ENCODE measurements around the gene MIB2. TPM values are rescaled to one million over a fixed set of nuclear protein-coding genes. Genes with fewer than 3 reads are reported as not detected.
"Not testable (repeated sequence)": the region's sequence is repeated elsewhere in the genome, so short reads cannot be mapped to it uniquely, and the experiment has no call there.

The MIB2 gene
- total RNA-seq, 6 experiments from 2014 or later: 41.9 to 62.8 (median 44.0) TPM

DNA sequence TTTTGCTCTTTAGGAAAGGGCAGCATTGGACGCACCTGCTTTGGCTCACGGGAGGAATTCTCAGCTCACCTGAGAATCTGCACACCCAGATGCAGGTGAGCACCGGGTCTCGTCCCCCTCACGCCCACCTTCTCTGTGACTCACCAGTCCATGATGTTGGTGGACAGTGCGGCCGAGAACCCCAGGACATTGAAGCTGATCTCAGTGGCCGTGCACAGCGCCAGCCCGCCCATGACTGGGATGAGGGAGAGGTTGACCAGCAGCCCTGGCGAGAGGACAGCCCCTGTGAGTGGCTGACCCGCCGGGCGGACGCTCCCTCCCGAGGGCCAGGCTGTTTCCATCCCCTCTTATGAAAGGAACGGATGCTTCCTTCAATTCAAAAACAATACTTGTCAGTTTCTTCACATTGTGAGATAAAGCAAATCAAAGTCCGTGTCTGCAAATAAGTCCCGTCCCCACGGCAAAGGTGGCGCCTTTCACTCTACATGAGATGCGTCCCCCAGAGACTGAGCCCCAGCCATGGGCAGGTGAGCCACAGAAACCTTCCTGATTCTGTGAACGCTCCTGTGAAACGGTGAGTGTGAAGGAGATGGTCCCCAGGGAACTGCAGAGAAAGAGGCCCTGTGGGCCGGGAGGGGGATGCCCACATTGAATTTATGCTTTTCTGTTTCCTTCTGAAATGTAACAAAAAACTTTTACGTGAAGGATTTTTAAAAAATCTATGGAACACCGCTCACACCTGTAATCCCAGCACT lies 56.2 kb downstream of the MIB2 start:
- Mint-ChIP-seq H3K4me1 (ENCODE audit: low read depth) (no peaks in the 10 kb centered on the region), H3K36me3 (ENCODE audit: low read depth) (peaks cover 8% of the 10 kb centered on the region), H3K27ac (no peak overlapping the region), H3K9me3 (no peaks in the 10 kb centered on the region), H3K4me3 (no peak overlapping the region), H3K27me3 (ENCODE audit: insufficient read depth) (no peaks in the 10 kb centered on the region)
- no peak for DNase-seq
- TF ChIP-seq, protein P1, sequence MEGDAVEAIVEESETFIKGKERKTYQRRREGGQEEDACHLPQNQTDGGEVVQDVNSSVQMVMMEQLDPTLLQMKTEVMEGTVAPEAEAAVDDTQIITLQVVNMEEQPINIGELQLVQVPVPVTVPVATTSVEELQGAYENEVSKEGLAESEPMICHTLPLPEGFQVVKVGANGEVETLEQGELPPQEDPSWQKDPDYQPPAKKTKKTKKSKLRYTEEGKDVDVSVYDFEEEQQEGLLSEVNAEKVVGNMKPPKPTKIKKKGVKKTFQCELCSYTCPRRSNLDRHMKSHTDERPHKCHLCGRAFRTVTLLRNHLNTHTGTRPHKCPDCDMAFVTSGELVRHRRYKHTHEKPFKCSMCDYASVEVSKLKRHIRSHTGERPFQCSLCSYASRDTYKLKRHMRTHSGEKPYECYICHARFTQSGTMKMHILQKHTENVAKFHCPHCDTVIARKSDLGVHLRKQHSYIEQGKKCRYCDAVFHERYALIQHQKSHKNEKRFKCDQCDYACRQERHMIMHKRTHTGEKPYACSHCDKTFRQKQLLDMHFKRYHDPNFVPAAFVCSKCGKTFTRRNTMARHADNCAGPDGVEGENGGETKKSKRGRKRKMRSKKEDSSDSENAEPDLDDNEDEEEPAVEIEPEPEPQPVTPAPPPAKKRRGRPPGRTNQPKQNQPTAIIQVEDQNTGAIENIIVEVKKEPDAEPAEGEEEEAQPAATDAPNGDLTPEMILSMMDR (IDR thresholded peaks at IDR 0.05): no peak

- TF ChIP-seq, protein P1 (IDR thresholded peaks at IDR 0.05): no peak
- no peak overlapping the region for H3K4me3 Mint-ChIP-seq
- H3K36me3 Mint-ChIP-seq (ENCODE audit: low read depth): peaks cover 6% of the 10 kb centered on the region
- H3K27ac Mint-ChIP-seq: no peak overlapping the region
- H3K9me3 Mint-ChIP-seq: no peaks in the 10 kb centered on the region
- H3K4me1 Mint-ChIP-seq (ENCODE audit: low read depth): no peaks in the 10 kb centered on the region
- DNase-seq: no peak
- H3K27me3 Mint-ChIP-seq (ENCODE audit: insufficient read depth): no peaks in the 10 kb centered on the region
Measured at GRCh38 chr1:1672181-1672965, 57.1 kb downstream of the MIB2 start.

- H3K36me3 Mint-ChIP-seq (ENCODE audit: low read depth); H3K4me3 Mint-ChIP-seq; H3K9me3 Mint-ChIP-seq; H3K27me3 Mint-ChIP-seq (ENCODE audit: insufficient read depth); H3K27ac Mint-ChIP-seq; H3K4me1 Mint-ChIP-seq (ENCODE audit: low read depth); DNase-seq: not testable (repeated sequence)
Measured at GRCh38 chr1:1674806-1675205, 59.5 kb downstream of the MIB2 start.

DNA sequence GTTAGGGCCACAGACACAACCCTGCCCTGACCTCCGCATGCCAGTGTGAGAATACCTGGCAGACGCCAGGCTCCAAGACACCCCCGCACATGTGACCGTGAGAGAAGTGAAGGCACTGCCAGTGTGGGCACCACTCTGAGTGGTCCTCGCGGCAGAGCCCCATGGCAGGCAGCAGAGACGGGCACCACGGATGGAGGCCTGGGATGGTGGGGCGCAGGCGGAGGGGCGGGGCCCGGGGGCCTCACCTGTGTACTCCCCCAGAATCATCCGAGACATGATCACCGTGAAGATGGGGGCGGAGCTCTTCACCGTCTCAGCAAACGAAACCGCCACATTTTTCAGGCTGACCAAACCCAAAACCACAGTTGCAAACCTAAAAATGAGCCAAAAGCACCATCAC lies 59.9 kb downstream of the MIB2 start:
- not testable (repeated sequence) for H3K9me3 Mint-ChIP-seq; H3K27me3 Mint-ChIP-seq (ENCODE audit: insufficient read depth); H3K4me3 Mint-ChIP-seq; H3K36me3 Mint-ChIP-seq (ENCODE audit: low read depth); H3K27ac Mint-ChIP-seq; H3K4me1 Mint-ChIP-seq (ENCODE audit: low read depth); DNase-seq

DNA sequence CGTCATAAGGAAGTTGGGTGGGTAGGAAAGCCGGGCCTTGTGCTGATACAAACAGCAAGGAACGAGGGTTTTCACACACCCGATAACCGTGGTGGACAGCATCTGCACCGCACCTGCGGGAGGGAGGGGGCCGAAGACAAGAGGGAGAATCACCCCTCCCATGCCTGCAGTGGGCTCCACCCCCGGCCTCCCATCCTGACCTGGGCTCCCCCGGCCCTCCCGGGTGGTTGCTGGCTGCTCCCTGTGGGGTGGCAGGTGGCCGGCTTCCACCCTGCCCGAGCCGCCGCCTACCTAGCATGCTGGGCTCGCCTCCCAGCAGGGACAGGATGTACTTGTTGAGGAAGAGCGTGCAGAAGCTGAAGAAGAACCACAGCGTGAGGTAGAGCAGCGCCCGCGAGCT lies 60.8 kb downstream of the MIB2 start:
- H3K36me3 Mint-ChIP-seq (ENCODE audit: low read depth); H3K27ac Mint-ChIP-seq; DNase-seq; H3K27me3 Mint-ChIP-seq (ENCODE audit: insufficient read depth); H3K4me3 Mint-ChIP-seq; H3K4me1 Mint-ChIP-seq (ENCODE audit: low read depth); H3K9me3 Mint-ChIP-seq: not testable (repeated sequence)

DNA sequence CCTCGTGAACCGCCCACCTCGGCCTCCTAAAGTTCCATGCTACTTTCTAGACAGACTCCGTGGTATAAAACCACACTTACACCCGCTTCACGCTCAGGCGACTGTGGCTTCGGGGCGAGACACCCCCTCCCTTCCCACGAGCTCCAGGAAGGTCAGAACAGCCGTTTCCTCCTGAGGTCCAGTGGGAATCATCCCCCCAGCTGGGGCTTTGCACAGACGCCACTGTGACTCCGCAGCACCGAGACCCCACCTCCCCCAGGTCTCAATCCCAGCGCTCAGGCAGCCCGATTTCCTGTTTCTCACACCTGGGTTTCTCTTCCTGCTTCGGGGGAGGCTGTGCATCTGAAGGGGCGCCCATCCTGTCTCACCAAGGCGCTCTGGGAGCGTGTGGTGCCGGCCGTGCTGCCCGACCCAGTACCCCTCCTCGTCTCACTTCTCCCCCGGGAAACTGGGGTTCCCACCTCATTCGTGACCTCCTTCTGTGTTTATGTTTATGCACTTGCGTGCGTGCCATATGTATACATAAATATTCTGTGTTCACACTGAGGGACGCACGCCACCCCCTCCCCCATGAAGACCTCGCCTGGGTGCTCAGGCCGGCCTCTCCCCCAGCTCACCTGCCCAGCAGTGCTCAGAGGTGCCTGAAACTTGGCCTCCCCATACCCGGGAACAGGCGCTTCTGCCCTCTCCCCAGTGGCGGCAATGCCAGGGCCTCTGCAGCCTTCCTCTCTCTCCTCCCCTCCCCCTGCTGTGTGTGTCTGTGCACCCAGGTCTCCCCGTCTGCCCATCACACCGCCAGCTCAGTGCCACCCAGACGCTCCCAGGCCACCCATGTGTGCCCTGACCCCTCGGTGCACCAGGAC lies 62.6 kb downstream of the MIB2 start:
- Mint-ChIP-seq H3K4me3 (no peak overlapping the region; the same call in 1 of the 2 replicates), H3K4me1 (ENCODE audit: low read depth) (no peaks in the 10 kb centered on the region), H3K27me3 (ENCODE audit: insufficient read depth) (no peaks in the 10 kb centered on the region), H3K27ac (no peak overlapping the region), H3K9me3 (no peaks in the 10 kb centered on the region), H3K36me3 (ENCODE audit: low read depth) (no peaks in the 10 kb centered on the region)
- TF ChIP-seq, protein P1 (IDR thresholded peaks at IDR 0.05): no peak
- no peak for DNase-seq

All from HFFc6 (cell line).